ENCODE measurements around the gene GSTM3.
"Not testable (repeated sequence)": the region's sequence is repeated elsewhere in the genome, so short reads cannot be mapped to it uniquely, and the experiment has no call there.

Gene GSTM3

DNA sequence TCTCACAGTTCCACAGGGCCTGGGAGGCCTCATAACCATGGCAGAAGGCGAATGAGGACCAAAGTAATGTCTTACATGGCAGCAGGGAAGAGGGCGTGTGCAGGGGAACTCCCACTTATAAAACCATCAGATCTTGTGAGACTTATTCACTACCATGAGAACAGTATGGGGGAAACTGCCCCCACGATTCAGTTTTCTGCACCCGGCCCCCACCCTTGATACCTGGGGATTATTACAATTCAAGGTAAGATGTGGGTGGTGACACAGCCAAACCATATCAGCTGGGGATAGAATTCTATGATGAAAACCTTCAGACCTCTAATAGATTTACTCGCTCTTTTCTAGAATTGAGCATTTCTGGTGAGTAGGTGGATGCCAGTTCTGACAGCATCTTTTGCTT lies 46.4 kb downstream of the GSTM3 start:
- not testable (repeated sequence) for DNase-seq

DNA sequence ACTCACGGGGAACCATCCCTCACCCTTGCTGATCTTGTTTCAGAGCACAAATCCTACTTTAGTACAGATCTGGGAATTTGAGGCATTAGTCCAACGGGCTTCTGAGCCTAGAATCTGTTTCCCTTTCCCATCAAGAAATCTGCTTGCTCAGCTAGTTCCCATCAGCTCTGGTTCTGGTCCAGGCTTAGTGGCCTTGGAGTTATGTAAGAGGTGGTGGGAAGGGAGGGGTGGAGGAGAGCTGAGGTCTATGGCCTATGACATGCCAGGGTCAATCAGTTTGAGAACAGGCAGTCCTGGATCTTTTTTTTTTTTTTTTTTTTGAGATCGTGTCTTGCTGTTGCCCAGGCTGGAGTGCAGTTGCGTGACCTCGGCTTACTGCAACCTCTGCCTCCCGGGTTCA lies 49.1 kb downstream of the GSTM3 start:
- peak in 1 of 14 donors; percentile 26 for DNase-seq

DNA sequence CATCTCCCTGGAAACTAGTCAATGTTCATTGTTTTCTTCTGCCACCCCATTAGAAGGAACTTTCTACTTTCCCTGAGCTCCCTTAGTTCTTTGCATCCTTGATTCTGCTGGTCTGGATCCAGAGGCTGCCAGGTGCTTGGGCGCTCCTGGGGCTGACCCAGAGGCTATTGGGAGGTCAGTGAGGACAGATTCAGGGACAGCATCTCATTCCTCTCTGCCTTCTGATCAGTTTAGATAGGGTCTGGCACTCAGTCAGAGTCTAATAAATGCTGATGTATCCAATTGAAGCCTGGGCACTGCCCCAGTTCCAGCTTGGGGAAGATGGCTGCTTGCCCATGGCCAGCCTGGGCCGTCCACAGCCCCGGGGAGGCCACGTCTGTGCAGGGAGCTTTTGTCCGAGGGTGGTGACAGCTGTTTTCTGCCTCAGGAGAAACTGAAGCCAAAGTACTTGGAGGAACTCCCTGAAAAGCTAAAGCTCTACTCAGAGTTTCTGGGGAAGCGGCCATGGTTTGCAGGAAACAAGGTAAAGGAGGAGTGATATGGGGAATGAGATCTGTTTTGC lies 50.9 kb downstream of the GSTM3 start:
- DNase-seq, result peak in 1 of 14 donors; percentile 12

DNA sequence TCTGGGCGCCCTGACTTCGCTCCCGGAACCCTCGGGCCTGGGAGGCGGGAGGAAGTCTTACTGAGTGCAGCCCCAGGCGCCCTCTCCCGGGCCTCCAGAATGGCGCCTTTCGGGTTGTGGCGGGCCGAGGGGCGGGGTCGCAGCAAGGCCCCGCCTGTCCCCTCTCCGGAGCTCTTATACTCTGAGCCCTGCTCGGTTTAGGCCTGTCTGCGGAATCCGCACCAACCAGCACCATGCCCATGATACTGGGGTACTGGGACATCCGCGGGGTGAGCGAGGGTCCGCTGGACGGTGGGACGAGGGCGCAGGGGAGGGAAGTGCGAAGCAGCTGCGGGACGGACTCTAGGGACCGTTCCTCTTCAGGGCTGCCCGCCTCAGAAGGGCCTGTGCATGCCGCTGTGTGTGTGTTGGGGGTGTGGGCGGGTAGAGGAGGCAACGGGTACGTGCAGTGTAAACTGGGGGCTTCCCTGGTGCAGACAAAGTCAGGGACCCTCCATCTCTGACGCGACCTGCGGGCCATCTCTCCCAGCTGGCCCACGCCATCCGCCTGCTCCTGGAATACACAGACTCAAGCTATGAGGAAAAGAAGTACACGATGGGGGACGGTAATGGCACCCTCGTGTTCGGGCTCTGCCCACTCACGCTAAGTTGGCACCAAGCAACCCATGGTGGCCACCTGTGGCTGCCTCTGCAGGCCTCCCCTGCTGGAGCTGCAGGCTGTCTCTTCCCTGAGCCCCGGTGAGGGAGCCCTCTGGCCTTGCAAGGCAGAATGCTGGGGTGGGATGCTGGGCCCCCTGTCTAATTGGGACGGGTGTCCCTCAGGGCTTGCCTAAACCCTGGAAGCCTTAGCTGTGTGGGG lies 53.0 kb downstream of the GSTM3 start, which contains the start of gene GSTM1:
Gene GSTM1, plus strand, starts transcription at position 177 of the 859 bp plus-strand sequence. Its CDS starts 57 bp downstream, at position 234.
- DNase-seq, result peak in 4 of 14 donors; percentile 33 to 77 (median 48)

DNA sequence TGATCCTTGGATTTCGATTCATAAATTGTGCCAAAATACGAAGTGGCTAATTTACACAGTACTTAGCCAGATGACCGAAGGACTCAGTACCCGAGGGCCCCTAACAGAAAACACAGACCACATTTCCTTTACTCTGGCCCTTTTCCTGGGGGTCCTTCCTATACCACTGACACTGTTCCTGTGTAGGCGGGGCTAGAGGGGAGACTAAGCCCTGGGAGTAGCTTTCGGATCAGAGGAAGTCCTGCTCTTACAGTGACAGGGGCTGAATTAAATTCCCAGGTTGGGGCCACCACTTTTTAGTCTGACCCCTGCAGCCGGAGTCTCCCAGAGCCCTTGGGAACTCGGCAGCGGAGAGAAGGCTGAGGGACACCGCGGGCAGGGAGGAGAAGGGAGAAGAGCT lies 53.7 kb downstream of the GSTM3 start:
- not testable (repeated sequence) for DNase-seq

DNA sequence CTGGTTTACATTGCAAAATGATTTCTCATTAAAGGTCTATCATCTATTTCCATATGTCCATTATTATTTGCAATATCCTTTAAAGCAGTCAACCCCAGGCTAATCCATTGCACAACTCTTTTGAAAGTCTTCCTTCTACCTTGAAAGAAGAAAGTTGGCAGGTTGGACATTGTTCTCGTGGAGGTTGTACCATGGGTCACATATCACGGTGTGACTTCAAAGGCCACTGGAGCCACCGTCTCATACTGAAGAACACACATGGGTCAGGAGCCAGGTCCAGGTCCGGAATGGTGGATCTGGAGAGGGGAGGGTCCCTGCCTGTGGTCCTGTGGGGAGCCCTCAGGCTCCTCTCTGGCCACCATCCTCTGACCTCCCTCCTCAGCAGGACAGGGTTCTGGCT lies 54.9 kb downstream of the GSTM3 start:
- DNase-seq, result not testable (repeated sequence)

DNA sequence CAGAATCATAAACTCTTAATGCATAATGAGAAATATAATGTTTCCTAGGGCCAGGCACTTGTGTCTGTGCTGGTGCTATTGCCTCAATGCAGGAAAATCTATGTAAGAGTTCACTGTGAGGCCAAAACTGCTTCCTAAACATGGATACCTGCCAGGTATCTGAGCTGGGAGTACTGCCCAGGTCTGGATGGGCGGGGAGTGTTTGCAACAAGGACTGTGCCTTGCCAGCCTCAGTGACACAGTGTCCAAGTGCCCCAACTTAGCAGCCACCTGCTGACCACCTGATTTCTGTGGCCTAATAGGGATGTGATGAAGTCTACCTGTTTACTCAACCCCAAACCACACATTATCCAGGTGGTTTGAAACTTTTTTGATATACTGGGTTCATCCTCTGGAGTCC lies 55.4 kb downstream of the GSTM3 start:
- peak in 1 of 14 donors; percentile 65 for DNase-seq

DNA sequence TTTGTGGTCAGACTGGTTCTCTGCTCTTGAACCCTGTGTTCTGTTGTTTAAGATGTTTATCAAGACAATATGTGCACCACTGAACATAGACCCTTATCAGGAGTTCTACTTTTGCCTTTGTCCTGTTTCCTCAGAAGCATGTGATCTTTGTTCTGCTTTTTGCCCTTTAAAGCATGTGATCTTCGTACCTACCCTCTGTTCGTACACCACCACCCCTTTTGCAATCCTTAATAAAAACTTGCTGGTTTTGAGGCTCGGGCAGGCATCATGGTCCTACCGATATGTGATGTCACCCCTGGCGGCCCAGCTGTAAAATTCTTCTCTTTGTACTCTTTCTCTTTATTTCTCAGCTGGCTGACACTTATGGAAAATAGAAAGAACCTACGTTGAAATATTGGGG lies 56.1 kb downstream of the GSTM3 start:
- DNase-seq, result not testable (repeated sequence)
